ENCODE results near the gene CATSPERD. TPM values are rescaled to one million over a fixed set of nuclear protein-coding genes. Genes with fewer than 3 reads are reported as not detected.

Gene CATSPERD
- total and polyA plus RNA-seq, 4 donors: not detected

GRCh38 chr19:5676105-5676771 is 44.2 kb upstream of the CATSPERD start:
- Histone ChIP-seq H3K27ac (ENCODE audit: low read depth in 1 of 2, low read length in 2 of 2) (no peak overlapping the region), H3K9me3 (ENCODE audit: control insufficient read depth in 4 of 4, low read length in 3 of 4) (no peaks in the 10 kb centered on the region), H3K4me3 (ENCODE audit: low read depth in 1 of 3, low read length in 3 of 3) (no peak overlapping the region), H3K4me1 (ENCODE audit: control insufficient read depth in 4 of 4, insufficient read depth in 4 of 4, low read length in 3 of 4) (peaks cover 3 to 17% (median 12%) of the 10 kb centered on the region in 4 donors), H3K9ac (ENCODE audit: low read depth in 1 of 2, low read length in 2 of 2) (no peak overlapping the region), H3K27me3 (ENCODE audit: control insufficient read depth in 4 of 4, insufficient read depth in 4 of 4, low read length in 3 of 4) (no peaks in the 10 kb centered on the region), H3K36me3 (ENCODE audit: control insufficient read depth in 4 of 4, insufficient read depth in 3 of 4, low read depth in 1 of 4, low read length in 3 of 4) (peaks cover 0 to 4% (median under 1%) of the 10 kb centered on the region in 4 donors)
- no peak for DNase-seq (ENCODE audit: low spot score)
- WGBS: 79% methylated on average over 17 of the region's 17 CpGs
- TF ChIP-seq EGR1 (IDR thresholded peaks at IDR 0.05; ENCODE audit: low read depth in 2 of 2): no peak
- TF ChIP-seq NR2F2 (IDR thresholded peaks at IDR 0.05): no peak
- TF ChIP-seq ZBTB33 (IDR thresholded peaks at IDR 0.05): no peak
- no peak for TF ChIP-seq GABPA (IDR thresholded peaks at IDR 0.05 in 1 of 2, conservative IDR thresholded peaks at IDR 0.05 in 1 of 2)
- no peak for TF ChIP-seq ATF3 (IDR thresholded peaks at IDR 0.05)
- no peak for TF ChIP-seq RXRA (IDR thresholded peaks at IDR 0.05)
- TF ChIP-seq RAD21 (IDR thresholded peaks at IDR 0.05): no peak
- TF ChIP-seq, protein P1, sequence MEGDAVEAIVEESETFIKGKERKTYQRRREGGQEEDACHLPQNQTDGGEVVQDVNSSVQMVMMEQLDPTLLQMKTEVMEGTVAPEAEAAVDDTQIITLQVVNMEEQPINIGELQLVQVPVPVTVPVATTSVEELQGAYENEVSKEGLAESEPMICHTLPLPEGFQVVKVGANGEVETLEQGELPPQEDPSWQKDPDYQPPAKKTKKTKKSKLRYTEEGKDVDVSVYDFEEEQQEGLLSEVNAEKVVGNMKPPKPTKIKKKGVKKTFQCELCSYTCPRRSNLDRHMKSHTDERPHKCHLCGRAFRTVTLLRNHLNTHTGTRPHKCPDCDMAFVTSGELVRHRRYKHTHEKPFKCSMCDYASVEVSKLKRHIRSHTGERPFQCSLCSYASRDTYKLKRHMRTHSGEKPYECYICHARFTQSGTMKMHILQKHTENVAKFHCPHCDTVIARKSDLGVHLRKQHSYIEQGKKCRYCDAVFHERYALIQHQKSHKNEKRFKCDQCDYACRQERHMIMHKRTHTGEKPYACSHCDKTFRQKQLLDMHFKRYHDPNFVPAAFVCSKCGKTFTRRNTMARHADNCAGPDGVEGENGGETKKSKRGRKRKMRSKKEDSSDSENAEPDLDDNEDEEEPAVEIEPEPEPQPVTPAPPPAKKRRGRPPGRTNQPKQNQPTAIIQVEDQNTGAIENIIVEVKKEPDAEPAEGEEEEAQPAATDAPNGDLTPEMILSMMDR (IDR thresholded peaks at IDR 0.05; ENCODE audit: low read depth, low read length, missing input control): no peak
- TF ChIP-seq JUND (IDR thresholded peaks at IDR 0.05): no peak
- no peak for TF ChIP-seq FOXA1 (IDR thresholded peaks at IDR 0.05)
- TF ChIP-seq REST (IDR thresholded peaks at IDR 0.05): no peak
- no peak for TF ChIP-seq TAF1 (conservative IDR thresholded peaks at IDR 0.05)
- no peak for TF ChIP-seq FOXA2 (IDR thresholded peaks at IDR 0.05)
- no peak for TF ChIP-seq YY1 (IDR thresholded peaks at IDR 0.05)
- no peak for TF ChIP-seq HNF4A (conservative IDR thresholded peaks at IDR 0.05)
- no peak for TF ChIP-seq HNF4G (IDR thresholded peaks at IDR 0.05)

DNA sequence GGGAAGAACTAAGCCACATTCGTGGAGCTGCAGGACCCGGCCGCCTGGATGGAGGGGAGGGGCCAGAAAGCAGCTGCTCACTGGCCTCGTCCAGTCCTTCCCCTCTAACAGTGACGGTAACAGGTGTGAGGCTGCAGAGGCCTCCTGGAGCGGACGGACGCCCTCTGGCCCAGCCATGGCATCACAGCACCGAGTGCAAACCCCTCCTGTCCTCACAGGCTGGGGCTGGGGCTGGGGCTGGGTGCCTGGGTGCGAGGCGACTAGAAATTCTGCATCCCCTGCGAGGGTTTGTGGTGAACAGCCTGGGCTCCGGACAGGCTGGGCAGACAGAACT is 43.7 kb upstream of the CATSPERD start:
- WGBS: 85% methylated on average over 13 of the region's 13 CpGs
- Histone ChIP-seq H3K4me3 (ENCODE audit: low read depth in 1 of 3, low read length in 3 of 3) (no peak overlapping the region), H3K9ac (ENCODE audit: low read depth in 1 of 2, low read length in 2 of 2) (no peak overlapping the region), H3K36me3 (ENCODE audit: control insufficient read depth in 4 of 4, insufficient read depth in 3 of 4, low read depth in 1 of 4, low read length in 3 of 4) (peaks cover 0 to 3% (median 0%) of the 10 kb centered on the region in 4 donors), H3K9me3 (ENCODE audit: control insufficient read depth in 4 of 4, low read length in 3 of 4) (no peaks in the 10 kb centered on the region), H3K4me1 (ENCODE audit: control insufficient read depth in 4 of 4, insufficient read depth in 4 of 4, low read length in 3 of 4) (peaks cover 4 to 22% (median 13%) of the 10 kb centered on the region in 4 donors), H3K27me3 (ENCODE audit: control insufficient read depth in 4 of 4, insufficient read depth in 4 of 4, low read length in 3 of 4) (no peaks in the 10 kb centered on the region), H3K27ac (ENCODE audit: low read depth in 1 of 2, low read length in 2 of 2) (no peak overlapping the region)
- no peak for DNase-seq (ENCODE audit: low spot score)
- TF ChIP-seq, protein P1 (IDR thresholded peaks at IDR 0.05; ENCODE audit: low read depth, low read length, missing input control): no peak
- no peak for TF ChIP-seq ZBTB33 (IDR thresholded peaks at IDR 0.05)
- TF ChIP-seq RAD21 (IDR thresholded peaks at IDR 0.05): no peak
- TF ChIP-seq TAF1 (conservative IDR thresholded peaks at IDR 0.05): no peak
- no peak for TF ChIP-seq EGR1 (IDR thresholded peaks at IDR 0.05; ENCODE audit: low read depth in 2 of 2)
- no peak for TF ChIP-seq ATF3 (IDR thresholded peaks at IDR 0.05)
- TF ChIP-seq NR2F2 (IDR thresholded peaks at IDR 0.05): no peak
- TF ChIP-seq RXRA (IDR thresholded peaks at IDR 0.05): no peak
- TF ChIP-seq FOXA1 (IDR thresholded peaks at IDR 0.05): no peak
- TF ChIP-seq SP1 (IDR thresholded peaks at IDR 0.05): no peak
- no peak for TF ChIP-seq JUND (IDR thresholded peaks at IDR 0.05)
- no peak for TF ChIP-seq FOXA2 (IDR thresholded peaks at IDR 0.05)
- TF ChIP-seq, protein P2, sequence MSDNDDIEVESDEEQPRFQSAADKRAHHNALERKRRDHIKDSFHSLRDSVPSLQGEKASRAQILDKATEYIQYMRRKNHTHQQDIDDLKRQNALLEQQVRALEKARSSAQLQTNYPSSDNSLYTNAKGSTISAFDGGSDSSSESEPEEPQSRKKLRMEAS (IDR thresholded peaks at IDR 0.05): no peak
- no peak for TF ChIP-seq HNF4A (conservative IDR thresholded peaks at IDR 0.05)
- TF ChIP-seq HNF4G (IDR thresholded peaks at IDR 0.05): no peak
- no peak for TF ChIP-seq YY1 (IDR thresholded peaks at IDR 0.05)

Data from liver (tissue), 9 donors.